ENCODE measurements around the gene MLLT10. TPM values are rescaled to one million over a fixed set of nuclear protein-coding genes. Genes with fewer than 3 reads are reported as not detected.

The MLLT10 gene
- total RNA-seq, 1 donor from 2014 or later: 61.3 TPM

GRCh38 chr10:21728618-21729017 lies 194.6 kb downstream of the MLLT10 start:
- Histone ChIP-seq H3K4me2 (no peak overlapping the region), H4K20me1 (ENCODE audit: low read depth) (peaks cover 51% of the 10 kb centered on the region), H3K4me3 (no peak overlapping the region), H3K4me1 (peaks cover 70% of the 10 kb centered on the region), H3K27ac (no peak overlapping the region), H3K9ac (no peak overlapping the region), H3K9me3 (ENCODE audit: low read depth) (no peaks in the 10 kb centered on the region), H3K79me2 (ENCODE audit: low read depth) (peaks cover 78% of the 10 kb centered on the region), H3F3A (ENCODE audit: low read depth) (peaks cover 71% of the 10 kb centered on the region), H3K27me3 (no peaks in the 10 kb centered on the region), H2AFZ (replicated peaks) (no peak overlapping the region), H3K36me3 (peaks cover 12% of the 10 kb centered on the region)
- no peaks in the 10 kb centered on the region for H3K27me3 Mint-ChIP-seq (ENCODE audit: insufficient read depth, low read depth)
- no peak for TF ChIP-seq EZH2 (IDR thresholded peaks at IDR 0.05)
- no peak for TF ChIP-seq EZH2phosphoT487 (IDR thresholded peaks at IDR 0.05)
- no peak for TF ChIP-seq CTCF (IDR thresholded peaks at IDR 0.05)
- DNase-seq (ENCODE audit: low spot score): no peak
- no peak overlapping the region for H3K4me3 Mint-ChIP-seq
- H3K4me1 Mint-ChIP-seq: peaks cover 70% of the 10 kb centered on the region
- H3K9me3 Mint-ChIP-seq: no peaks in the 10 kb centered on the region
- H3K27ac Mint-ChIP-seq: no peak overlapping the region
- peaks cover 15% of the 10 kb centered on the region for H3K36me3 Mint-ChIP-seq

GRCh38 chr10:21732067-21732772 lies 198.2 kb downstream of the MLLT10 start:
- peaks cover 56% of the 10 kb centered on the region for H3F3A ChIP-seq (ENCODE audit: low read depth)
- H3K9me3 ChIP-seq (ENCODE audit: low read depth): no peaks in the 10 kb centered on the region
- H3K4me3 Mint-ChIP-seq: peak overlapping the region; percentile 33
- peaks cover 63% of the 10 kb centered on the region for H3K4me1 Mint-ChIP-seq
- no peak overlapping the region for H2AFZ ChIP-seq (replicated peaks)
- peak; percentile 92 for DNase-seq (ENCODE audit: low spot score)
- H4K20me1 ChIP-seq (ENCODE audit: low read depth): peaks cover 62% of the 10 kb centered on the region
- peaks cover 31% of the 10 kb centered on the region for H3K36me3 Mint-ChIP-seq
- H3K4me1 ChIP-seq: peaks cover 49% of the 10 kb centered on the region
- TF ChIP-seq CTCF (IDR thresholded peaks at IDR 0.05) (peak; percentile 92), EZH2 (IDR thresholded peaks at IDR 0.05) (no peak), EZH2phosphoT487 (IDR thresholded peaks at IDR 0.05) (no peak)
- no peak overlapping the region for H3K27ac ChIP-seq
- no peak overlapping the region for H3K4me3 ChIP-seq
- no peaks in the 10 kb centered on the region for H3K9me3 Mint-ChIP-seq
- H3K79me2 ChIP-seq (ENCODE audit: low read depth): peaks cover 85% of the 10 kb centered on the region
- H3K4me2 ChIP-seq: peak overlapping the region; percentile 43
- H3K36me3 ChIP-seq: peaks cover 25% of the 10 kb centered on the region
- no peaks in the 10 kb centered on the region for H3K27me3 ChIP-seq
- H3K27ac Mint-ChIP-seq: no peak overlapping the region
- H3K27me3 Mint-ChIP-seq (ENCODE audit: insufficient read depth, low read depth): peaks cover under 1% of the 10 kb centered on the region
- no peak overlapping the region for H3K9ac ChIP-seq

GRCh38 chr10:21733710-21734109 lies 199.7 kb downstream of the MLLT10 start:
- Histone ChIP-seq H3F3A (ENCODE audit: low read depth) (peaks cover 50% of the 10 kb centered on the region), H3K79me2 (ENCODE audit: low read depth) (peaks cover 71% of the 10 kb centered on the region), H3K4me1 (peaks cover 43% of the 10 kb centered on the region), H3K36me3 (peaks cover 25% of the 10 kb centered on the region), H3K27ac (no peak overlapping the region), H3K4me3 (no peak overlapping the region), H3K27me3 (no peaks in the 10 kb centered on the region), H4K20me1 (ENCODE audit: low read depth) (peaks cover 57% of the 10 kb centered on the region), H3K4me2 (peak overlapping the region; percentile 43), H3K9me3 (ENCODE audit: low read depth) (no peaks in the 10 kb centered on the region), H2AFZ (replicated peaks) (no peak overlapping the region), H3K9ac (no peak overlapping the region)
- TF ChIP-seq EZH2 (IDR thresholded peaks at IDR 0.05) (no peak), EZH2phosphoT487 (IDR thresholded peaks at IDR 0.05) (no peak), CTCF (IDR thresholded peaks at IDR 0.05) (no peak)
- DNase-seq (ENCODE audit: low spot score): peak; percentile 70
- Mint-ChIP-seq H3K27me3 (ENCODE audit: insufficient read depth, low read depth) (peaks cover 3% of the 10 kb centered on the region), H3K4me1 (peaks cover 57% of the 10 kb centered on the region), H3K4me3 (peak overlapping the region; percentile 60), H3K36me3 (peaks cover 30% of the 10 kb centered on the region), H3K27ac (no peak overlapping the region), H3K9me3 (no peaks in the 10 kb centered on the region)

All from neural progenitor cell (in vitro differentiated cells).